ENCODE measurements around the gene ASB13. TPM values are rescaled to one million over a fixed set of nuclear protein-coding genes. Genes with fewer than 3 reads are reported as not detected.

ASB13 gene
- total RNA-seq, 3 donors from 2014 or later, result 37.9 to 61.8 (median 42.9) TPM

DNA sequence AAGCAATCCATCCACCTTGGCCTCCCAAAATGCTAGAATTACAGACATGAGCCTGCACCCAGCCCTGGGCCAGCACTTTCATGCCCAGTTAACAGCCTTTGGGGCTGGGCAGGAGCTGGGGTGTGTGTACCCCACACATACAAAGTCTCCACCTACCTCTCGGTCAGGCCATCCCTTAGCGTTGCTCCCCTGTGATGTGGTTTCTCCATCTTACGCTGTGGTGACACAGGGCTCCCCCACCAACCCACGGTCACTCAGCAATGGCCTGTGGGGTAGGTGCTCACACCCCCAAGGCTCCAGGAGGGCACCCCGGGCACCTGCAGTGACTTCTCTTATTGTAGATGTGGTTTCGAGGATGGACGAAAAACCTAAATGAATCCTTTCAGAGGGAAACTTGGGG, 58.8 kb downstream of the ASB13 start:
- Histone ChIP-seq H3K27me3 (no peaks in the 10 kb centered on the region), H3K9me3 (no peaks in the 10 kb centered on the region), H3K36me3 (no peaks in the 10 kb centered on the region), H3K4me1 (no peaks in the 10 kb centered on the region), H3K27ac (no peak overlapping the region), H3K4me3 (no peak overlapping the region)
- TF ChIP-seq, protein P1, sequence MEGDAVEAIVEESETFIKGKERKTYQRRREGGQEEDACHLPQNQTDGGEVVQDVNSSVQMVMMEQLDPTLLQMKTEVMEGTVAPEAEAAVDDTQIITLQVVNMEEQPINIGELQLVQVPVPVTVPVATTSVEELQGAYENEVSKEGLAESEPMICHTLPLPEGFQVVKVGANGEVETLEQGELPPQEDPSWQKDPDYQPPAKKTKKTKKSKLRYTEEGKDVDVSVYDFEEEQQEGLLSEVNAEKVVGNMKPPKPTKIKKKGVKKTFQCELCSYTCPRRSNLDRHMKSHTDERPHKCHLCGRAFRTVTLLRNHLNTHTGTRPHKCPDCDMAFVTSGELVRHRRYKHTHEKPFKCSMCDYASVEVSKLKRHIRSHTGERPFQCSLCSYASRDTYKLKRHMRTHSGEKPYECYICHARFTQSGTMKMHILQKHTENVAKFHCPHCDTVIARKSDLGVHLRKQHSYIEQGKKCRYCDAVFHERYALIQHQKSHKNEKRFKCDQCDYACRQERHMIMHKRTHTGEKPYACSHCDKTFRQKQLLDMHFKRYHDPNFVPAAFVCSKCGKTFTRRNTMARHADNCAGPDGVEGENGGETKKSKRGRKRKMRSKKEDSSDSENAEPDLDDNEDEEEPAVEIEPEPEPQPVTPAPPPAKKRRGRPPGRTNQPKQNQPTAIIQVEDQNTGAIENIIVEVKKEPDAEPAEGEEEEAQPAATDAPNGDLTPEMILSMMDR (IDR thresholded peaks at IDR 0.05), result no peak
- intact Hi-C loops (cut with DNase I; ENCODE audit: low total_unique reads), result no loop called here
- DNase-seq (ENCODE audit: low spot score in 2 of 2), result no peak

DNA sequence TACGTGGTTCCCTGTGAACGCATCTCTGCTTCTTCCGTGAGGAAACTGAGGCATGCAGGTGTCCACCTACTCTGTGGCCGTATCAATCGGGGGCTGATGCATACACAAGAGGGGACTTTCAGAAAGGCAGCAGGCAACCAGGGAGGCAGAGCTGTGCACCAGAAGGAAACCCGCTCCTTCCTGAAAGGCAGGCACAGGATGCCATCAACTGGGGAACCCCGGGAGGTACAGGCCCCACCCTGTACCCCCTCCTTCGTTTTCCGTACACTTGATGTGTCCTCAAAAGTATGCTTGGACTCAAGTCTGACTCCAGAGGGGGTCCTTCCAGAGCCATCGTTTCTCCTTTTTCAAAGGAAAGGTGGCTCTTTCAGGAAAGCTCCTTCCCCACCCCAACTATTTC, 59.5 kb downstream of the ASB13 start:
- Histone ChIP-seq H3K27me3 (no peaks in the 10 kb centered on the region), H3K9me3 (no peaks in the 10 kb centered on the region), H3K27ac (no peak overlapping the region), H3K4me3 (no peak overlapping the region), H3K36me3 (no peaks in the 10 kb centered on the region), H3K4me1 (no peaks in the 10 kb centered on the region)
- TF ChIP-seq, protein P1 (IDR thresholded peaks at IDR 0.05), result no peak
- TF ChIP-seq POLR2AphosphoS5 (IDR thresholded peaks at IDR 0.05), result no peak
- no peak for TF ChIP-seq POLR2A (IDR thresholded peaks at IDR 0.05)
- intact Hi-C loops (cut with DNase I; ENCODE audit: low total_unique reads), result no loop called here
- DNase-seq (ENCODE audit: low spot score in 2 of 2), result no peak

DNA sequence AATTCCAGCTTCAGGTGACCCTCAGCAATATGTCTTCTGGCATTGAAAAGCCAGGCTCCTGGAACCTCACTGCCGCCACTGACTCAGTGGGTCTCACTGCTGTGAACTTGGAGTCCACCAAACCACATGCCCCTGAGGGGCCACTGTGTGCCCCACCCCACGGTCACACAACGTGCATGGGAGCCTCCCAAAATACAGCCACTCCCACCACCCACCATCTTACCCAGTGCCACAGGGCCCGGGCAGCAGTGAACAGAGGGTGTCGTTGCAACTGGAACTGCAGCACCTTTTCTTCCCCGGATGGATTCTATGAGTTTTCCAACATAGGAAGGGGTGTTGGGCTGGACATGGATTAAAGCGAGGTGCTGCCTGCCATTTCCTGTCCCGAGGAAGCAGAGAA, 60.1 kb downstream of the ASB13 start:
- Histone ChIP-seq H3K4me1 (no peaks in the 10 kb centered on the region), H3K27me3 (no peaks in the 10 kb centered on the region), H3K36me3 (no peaks in the 10 kb centered on the region), H3K27ac (no peak overlapping the region), H3K4me3 (no peak overlapping the region), H3K9me3 (no peaks in the 10 kb centered on the region)
- TF ChIP-seq POLR2AphosphoS5 (IDR thresholded peaks at IDR 0.05) (no peak), POLR2A (IDR thresholded peaks at IDR 0.05) (no peak)
- TF ChIP-seq, protein P1 (IDR thresholded peaks at IDR 0.05), result no peak
- no peak for DNase-seq (ENCODE audit: low spot score in 2 of 2)
- intact Hi-C loops (cut with DNase I; ENCODE audit: low total_unique reads), result no loop called here

DNA sequence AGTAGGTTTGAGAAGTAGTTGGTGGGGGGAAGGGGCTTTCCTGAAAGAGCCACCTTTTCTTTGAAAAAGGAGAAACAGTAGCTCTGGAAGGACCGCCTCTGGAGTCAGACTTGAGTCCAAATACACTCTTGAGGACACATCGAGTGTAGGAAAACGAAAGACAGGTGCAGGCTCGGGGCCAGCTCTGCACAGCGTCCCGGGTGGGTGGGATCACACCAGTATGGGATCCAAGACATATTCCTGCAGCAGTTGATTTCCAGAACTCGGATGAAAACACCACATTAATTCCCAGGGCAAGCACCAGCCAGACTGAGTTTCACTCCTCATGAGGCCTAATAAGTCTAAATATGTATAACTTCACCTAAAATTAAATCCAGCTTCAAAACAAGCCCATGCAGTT, 61.4 kb downstream of the ASB13 start:
- no peaks in the 10 kb centered on the region for H3K9me3 ChIP-seq
- no peak for DNase-seq (ENCODE audit: low spot score in 2 of 2)
- peak overlapping the region in 1 of 2 donors; percentile 25 for H3K27ac ChIP-seq
- no peaks in the 10 kb centered on the region for H3K27me3 ChIP-seq
- H3K4me3 ChIP-seq, result no peak overlapping the region
- no peaks in the 10 kb centered on the region for H3K36me3 ChIP-seq
- no peaks in the 10 kb centered on the region for H3K4me1 ChIP-seq
- TF ChIP-seq, protein P1 (IDR thresholded peaks at IDR 0.05), result no peak
- TF ChIP-seq POLR2AphosphoS5 (IDR thresholded peaks at IDR 0.05) (no peak), POLR2A (IDR thresholded peaks at IDR 0.05) (no peak)
- intact Hi-C loops (cut with DNase I; ENCODE audit: low total_unique reads), result no loop called here

DNA sequence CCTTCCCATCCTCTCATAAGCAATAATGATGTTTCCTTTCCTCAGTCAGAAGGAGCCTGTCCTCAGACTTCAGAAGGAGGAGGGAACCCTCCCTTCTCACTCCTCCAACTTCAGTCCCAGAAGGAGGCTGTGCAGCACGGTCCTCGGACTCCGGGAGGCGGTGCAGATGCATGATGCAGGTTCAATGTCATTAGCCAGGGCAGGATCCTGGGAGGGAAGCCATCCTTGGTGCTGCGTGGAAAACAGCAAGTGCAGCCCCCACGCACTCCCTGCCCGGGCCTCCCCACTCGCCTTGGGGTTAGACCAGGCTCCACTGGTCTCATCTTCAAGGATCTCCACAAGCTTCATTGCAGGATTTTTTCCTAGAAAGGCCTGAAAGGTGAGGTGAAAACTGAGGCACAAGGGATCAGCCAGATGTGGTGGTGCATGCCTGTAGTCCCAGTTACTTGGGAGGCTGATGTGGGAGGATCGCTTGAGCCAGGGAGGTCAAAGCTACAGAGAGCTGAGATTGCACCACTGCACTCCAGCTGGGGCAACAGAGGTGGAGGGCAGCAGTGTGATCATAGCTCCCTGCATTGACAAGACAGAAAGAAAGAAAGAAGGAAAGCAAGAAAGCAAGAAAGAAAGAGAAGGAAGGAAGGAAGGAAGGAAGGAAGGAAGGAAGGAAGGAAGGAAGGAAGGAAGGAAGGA, 62.0 kb downstream of the ASB13 start:
- TF ChIP-seq POLR2A (IDR thresholded peaks at IDR 0.05) (no peak), POLR2AphosphoS5 (IDR thresholded peaks at IDR 0.05) (no peak)
- TF ChIP-seq, protein P1 (IDR thresholded peaks at IDR 0.05), result no peak
- Histone ChIP-seq H3K4me1 (no peaks in the 10 kb centered on the region), H3K4me3 (no peak overlapping the region), H3K27ac (no peak overlapping the region), H3K9me3 (no peaks in the 10 kb centered on the region), H3K36me3 (no peaks in the 10 kb centered on the region), H3K27me3 (no peaks in the 10 kb centered on the region)
- DNase-seq (ENCODE audit: low spot score in 2 of 2), result no peak
- intact Hi-C loops (cut with DNase I; ENCODE audit: low total_unique reads), result no loop called here
